GF-D8 (cell line): ENCODE measurements around the gene FHOD3.

ENCODE experiments used
- DNase-seq: peaks from one replicate; lab custom pipeline; 2025; lab: John Stamatoyannopoulos, UW

FHOD3 gene

DNA sequence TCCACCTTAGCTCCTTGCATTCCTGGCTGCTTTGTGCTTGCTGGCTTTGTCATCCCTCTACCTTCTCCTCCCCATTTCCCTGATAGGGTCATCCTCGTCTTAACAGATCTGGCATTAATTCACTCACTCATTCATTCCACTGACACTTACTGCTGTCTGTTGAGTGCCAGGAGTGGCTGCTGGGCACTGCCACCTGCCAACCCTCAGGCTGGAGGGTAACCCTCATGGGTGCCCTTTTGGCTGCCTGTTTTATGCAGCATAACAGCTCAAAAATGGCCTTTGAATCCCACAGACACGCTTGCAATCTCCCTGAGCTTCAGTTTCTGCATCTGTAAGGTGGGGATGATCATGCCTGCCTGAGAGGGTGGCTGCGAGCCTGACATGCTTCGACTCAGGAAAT lies 25.2 kb downstream of the FHOD3 start:
- no peak for DNase-seq

DNA sequence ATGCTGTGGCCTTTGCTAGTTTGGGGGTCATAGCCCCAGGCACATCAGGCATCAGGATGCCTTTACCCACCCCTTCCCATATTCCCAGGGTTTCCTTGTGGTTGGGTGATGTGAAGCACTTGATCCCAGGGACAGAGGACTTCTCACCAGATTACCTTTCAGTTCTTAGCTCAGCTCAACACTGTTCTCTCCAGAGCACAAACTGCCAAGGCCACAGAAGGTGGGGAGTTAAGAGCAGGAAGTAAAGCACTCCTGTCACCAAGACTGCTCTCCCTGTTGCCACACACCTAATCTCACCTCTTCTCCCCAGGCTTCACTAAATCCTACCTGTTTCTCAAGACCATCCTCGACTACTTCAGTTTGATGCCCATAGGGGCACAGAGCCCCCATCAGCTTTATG lies 25.9 kb downstream of the FHOD3 start:
- no peak for DNase-seq

DNA sequence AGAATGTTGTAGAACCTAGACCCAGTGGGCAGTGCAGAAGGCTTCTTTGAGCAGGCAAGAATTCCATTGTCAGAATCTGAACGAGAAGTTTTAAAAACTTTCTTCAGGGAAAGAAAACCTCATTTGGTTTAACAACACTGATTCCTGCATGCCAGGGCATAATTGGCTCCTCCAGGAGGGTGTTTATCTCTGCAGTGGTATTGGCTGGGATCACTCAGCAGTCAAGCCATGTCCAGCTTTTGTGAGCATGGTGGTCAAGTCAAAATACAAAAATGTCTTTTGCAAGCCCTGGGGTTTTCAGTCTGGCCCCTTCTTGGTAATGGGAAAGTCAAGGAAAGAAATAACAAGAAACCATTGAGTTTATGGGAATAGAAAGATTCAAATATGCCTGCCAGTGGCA lies 28.3 kb downstream of the FHOD3 start:
- DNase-seq, result no peak

DNA sequence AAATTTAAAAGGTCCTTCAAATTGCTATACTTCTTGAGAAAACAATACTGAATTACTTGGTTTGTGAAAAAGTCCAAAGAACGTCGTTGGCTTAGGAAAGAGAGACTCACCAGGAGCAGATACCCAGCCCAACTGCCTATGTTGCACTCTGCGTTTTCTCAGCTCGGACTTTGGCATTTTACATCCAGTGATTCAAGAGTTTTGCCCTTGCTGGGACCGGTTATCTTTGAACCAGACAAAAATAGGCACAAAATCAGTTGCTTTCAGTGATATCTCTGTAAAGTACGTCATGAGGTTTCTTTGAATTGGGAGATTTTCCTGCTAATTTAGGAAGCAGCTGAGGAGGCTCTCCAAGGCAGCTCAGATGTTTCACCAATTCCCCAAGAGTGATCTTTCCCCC lies 29.3 kb downstream of the FHOD3 start:
- no peak for DNase-seq

DNA sequence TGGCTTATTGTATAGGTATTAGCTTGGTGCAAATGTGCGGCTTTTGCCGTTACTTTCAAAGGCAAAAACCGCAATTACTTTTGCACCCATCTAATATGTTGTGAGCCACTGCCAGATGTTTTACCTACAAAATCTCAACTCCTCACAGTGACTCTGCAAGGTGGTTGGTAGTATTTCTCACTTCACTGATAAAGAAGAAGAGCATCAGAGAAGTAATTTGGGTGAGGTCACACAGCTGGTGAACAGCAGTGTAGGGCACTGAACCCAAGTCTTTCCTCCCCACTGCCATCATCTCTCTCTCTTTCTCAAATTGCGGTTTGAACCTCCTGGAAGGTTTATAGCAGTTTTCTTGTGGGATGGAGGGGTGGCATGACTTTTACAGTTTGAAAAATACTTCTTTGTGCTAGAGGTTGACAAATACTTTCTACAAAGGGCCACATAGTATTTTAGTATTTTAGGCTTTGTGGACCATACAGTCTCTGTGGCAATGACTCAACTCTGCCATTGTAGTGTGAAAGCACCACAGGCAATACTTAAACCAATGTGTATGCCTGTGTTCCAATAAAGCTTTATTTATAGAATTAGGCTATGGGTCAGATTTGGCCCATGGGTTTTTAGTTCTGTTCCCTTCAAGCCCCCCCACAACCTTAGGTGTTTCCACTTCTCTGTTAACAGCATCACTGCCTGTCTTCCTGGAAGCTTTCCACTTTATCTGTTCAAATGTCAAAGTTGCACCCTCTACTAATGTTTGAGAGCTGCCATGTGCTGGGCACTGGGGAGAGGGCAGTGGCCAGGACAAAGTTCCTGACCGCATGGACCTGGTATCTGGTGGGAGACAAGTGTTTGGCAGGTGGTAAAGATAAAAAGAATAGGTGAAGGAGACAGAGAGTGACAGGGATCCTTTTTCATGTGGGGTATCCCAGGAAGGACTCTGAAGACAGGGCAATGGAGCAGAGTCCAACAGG lies 30.1 kb downstream of the FHOD3 start:
- DNase-seq, result no peak

DNA sequence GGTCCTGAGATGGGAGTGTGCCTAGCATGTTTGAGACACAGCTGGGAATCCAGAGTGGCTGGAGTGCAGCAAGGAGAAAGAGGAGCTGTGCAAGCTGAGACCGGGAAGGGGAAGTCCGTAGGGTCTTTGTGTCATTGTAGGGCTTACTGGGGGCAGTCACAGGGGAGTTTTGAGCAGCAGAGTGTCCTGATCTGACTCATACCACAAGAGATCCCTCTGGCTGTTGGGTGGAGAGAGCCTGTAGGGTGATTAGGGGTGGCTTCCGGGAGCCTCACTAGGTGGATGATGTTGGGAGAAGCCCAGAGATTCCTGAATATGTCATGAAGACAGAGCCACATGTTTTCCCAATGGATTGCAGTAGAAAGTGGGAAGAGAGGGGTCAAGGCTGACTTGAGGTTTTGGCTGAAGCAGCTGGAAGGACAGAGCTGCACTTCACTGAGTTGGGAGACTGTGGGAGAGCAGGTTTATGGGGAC lies 30.9 kb downstream of the FHOD3 start:
- no peak for DNase-seq

DNA sequence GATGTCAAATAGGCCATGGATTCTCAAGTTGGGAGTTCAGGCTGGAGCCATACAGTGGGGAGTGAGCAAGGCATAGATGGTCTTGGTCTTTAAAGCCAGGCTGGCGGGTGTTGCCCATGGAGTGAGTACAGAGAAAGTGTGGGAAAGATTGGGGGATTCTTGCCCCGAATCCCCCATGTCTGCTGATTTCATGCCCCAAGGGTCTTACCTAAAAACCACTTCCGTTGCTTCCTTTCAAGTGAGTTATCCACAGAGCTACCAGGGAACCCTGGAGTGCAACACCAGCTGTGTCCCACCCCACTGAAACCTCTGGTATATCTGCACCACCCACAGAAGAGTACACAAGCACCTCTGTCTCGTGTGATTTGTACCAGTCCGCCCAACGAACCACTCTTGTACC lies 31.4 kb downstream of the FHOD3 start:
- DNase-seq, result no peak

DNA sequence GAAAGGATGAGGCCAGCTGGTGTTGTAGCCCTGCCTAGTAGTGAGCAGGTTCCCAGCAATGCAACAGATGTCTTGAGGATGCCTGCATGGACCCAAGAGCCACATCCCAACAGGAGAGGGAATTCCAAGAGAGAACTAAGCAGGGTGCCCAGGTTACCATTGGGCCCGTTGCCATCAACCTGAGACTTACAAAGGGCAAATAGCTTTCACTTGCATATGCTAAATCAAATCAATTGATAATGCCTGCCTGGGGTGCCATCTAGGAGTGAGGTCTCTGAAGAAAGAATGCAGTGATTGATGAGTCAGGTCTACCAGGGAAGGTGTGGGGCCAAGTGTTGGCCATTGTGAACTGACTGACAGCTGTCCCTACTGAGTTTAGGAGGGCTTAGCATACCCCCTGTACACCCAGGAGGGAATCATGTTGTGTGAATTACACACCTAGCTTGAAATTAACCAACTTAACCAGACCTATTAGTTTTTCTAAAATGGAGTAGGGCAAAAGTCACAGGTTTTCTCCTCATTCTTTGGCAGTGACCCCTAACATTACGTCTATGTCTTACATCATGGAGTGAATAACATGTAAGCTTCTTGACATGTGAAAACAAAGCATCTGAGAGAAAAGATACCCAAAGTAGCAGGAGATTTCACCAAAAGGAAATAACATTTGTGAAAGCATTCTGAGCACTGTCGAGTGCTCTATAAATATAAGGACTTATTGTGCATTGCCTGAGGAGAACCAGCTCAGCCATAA lies 32.3 kb downstream of the FHOD3 start:
- DNase-seq, result no peak

DNA sequence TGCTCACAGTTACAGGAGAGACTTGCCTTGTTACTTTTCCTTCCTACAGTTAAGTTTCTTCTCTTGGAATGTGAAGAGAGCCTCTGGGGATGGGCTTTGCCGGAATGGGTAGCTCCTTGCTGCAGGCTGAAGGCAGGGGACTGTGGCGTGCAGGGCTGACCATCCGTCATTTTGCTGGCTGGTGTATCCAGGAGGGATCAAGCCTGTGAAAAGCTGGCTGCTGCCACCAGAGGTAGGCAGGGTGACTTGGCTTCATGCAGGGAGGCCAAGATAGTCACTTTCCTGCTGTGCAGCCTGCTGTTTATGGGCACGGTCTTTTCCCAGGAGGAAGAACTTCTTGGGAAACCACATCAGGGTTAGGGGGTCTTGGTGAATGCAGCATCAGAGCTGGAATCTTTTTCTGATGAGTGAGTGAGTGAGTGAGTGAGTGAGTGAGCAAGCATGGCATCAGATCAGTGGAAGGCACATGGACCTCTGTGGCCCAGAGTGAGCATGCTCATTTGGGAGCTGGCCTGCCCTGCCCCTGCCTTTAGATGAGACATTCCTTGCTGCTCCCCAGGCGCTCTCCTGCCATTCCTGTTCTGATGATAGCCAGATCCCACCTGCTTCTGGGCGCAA lies 33.0 kb downstream of the FHOD3 start:
- no peak for DNase-seq

DNA sequence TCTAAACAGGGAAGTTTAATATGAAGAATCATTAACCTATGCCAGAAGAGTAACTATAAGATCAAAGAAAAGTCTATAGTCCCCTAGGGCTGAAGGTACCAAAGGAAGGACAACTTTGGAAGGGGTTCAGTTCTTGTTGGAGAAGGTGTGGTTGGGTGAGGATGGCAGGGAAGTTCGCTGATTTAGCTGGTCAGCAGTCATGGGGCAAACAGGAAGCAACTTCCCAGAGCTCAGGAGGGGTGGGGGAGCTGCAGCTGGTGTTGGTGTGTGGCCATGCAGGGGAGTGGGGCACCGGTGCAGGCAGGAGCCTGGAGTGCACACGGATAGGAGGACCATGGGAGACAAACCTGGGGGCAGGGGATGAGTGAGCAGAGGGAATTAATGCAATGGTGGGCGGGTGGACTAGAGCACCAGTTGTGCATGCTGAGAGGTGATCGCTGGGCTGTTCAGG lies 34.0 kb downstream of the FHOD3 start:
- no peak for DNase-seq

DNA sequence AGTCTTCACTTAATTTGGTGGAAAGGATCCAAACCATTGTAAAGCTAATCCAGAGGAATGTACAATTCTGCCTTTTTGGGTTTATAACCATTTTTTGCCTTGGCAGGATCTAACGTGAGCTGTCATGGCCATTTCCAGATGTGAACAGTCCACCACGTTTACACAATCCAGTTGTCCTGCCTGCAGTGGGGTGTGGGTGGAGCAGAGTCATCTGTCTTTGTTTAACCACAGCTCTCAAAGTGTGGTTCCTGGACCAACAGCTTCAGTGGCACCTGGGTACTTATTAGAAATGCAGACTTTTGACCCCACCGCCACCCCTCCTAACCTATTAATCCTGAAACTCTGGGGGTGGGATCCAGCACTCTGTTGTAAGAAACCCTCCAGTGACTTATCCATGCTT lies 35.9 kb downstream of the FHOD3 start:
- no peak for DNase-seq

DNA sequence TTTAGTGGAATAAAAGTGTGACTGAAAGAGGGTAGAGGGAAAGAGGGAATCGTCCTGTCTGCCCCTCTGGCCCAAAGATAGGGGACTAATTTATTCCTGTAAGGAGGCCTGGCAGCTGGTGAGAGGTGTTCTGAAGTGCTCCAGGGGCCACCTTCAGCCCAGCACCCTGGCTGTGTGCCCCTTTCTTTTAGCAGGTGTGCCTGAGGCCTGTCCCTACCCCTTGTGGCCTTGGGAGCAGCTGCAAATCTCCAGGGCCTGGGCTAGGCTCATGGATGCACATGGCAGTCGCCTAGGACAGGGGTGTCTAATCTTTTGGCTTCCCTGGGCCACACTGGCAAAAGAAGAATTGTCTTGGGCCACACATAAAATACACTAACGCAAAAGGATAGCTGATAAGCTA lies 37.3 kb downstream of the FHOD3 start:
- no peak for DNase-seq

DNA sequence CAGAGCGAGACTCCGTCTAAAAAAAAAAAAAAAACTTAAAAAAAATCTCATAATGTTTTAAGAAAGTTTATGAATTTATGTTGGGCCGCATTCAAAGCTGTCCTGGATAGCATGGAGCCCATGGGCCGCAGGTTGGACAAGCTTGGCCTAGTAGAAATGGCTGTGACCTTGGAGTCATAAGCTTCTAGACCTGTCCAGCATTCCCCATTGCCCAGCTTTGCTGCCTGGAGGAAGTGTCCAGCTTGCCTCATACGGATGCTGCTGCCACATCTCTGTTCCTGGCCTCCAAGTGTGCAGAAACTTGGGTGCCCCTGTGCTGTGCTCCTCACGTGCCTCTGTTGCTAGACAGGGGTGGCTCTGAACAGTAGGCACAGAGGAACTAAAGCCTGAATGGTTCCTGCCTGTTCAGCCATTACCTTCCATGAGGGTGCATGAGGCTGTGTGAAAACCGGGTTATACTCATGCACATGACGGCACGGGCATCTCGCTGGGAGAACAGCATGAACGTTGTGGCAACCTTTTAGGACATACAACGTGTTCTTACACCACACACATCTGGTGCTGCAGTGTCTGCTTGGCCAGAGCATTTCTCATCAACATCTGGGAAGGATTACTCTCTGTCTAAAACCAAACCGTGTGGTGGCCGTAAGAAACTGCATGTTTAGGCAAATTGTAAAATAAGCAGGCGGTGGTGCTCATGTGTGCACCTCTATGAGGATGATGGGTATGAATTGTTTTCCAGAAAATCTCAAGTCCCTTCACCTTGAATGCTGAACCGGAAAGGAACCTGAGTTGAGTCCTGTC lies 38.2 kb downstream of the FHOD3 start:
- DNase-seq, result no peak

DNA sequence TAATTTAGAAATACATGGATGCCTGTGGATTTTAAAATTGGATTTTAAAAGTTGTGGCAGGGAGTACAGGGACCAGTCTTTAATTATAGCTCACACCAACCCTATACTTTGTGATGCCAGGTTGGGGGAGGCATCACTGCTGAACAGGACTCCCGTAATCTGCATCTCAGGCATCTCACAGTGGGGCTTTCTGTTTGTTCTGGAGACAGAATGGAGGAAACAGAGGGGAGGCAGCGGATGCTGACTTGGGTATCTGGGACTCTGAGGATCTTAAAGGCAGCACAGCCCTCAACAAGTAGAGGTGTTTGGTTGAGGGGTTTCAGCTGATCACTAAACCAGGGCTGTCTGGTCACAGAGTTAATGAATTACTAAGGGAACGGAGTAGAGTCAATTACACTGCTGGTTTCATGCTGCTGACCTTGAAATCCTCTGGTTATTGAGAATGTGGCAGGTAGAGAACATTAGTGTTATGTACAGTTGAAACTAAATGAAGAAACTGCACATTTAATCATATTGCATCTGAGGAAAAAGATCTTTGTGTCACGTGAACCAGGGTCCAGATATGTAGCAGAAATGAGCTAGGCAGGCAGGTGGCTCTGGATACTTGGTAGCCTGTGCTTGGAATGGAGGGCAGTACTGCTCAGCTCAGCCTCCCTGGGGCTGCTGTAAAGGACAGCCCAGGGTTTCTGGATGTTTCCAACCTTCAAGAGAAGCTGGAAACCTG lies 40.3 kb downstream of the FHOD3 start:
- no peak for DNase-seq

DNA sequence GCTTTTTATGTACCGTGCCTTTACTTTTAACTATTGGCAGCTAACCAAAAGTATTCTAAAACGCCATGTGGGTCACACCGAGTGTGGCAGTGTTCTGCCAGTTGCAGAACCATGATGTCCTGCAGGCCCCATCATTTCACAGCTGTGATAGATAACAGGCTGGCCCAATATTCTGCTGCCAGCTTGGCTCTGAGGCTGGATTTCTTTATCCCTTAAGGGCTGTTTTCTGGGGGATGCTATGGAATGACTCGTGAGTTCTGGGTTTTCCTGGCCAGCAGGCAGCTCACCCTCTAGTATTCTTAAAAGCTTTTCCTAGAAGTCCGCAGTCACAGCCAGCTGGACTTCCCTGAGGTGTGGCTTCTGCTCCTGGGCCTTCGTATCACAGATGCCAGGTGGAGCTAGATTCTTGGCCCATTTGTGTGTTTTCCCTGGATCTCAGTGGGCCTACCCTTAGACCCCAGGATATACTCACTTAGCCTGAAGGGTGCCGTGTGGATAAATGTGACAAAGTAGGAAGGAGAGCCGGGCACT lies 41.0 kb downstream of the FHOD3 start:
- DNase-seq, result no peak

DNA sequence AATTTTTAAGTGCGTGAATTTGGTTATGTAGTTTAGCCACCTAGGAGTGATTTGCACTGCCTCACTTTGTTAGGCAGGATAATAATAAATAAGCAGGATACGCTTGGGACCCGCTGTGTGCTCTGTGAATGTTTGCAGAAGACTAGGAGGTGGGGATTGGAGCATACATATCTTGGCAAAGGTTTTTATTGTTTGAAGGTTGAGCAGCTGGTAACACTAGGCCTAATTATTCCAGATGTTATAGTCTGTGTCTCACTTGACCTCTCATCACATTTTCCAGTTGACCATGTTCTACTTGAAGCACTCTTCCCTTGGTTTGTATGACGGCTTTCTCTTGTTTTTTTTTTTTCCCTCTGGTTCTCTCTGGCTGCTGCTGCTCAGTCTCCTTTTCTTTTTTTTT lies 42.7 kb downstream of the FHOD3 start:
- DNase-seq, result no peak

DNA sequence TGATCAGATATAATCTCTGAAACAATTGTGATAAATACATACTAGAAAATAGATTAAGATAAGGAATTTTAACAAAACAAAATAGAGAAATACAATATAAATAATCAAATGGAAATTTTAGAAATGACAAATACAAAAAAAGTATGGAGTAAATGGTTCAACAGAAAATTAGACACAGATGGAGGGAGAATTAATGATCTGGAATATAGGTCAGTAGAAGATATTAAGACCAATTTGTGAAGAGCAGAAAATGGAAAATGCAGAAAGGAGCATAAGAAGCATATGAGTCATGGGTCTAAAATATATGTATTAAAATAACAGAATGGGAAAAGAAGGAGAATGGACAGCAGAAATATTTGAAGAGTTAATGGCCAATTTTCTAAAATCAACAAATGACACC lies 44.4 kb downstream of the FHOD3 start:
- DNase-seq, result no peak

DNA sequence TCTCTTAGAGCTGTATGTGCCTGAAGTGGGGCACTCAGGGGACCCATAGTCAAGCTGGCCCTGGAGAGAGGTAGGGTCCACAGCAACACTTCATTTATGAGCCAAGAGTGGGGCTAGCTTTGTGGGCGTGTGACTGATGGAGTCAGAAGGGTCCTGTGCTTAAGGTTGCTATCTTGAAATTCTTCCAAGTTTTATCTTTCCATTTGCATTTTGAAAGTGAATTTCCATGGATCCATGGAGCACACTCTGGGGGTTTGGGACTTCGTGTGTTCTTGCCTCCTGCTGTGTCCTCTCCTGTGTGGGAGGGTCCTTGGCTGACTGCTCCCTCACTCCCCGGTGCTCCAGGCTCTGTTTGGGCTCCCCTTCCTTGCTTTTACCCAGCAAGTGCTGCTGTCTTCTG lies 50.8 kb downstream of the FHOD3 start:
- no peak for DNase-seq

DNA sequence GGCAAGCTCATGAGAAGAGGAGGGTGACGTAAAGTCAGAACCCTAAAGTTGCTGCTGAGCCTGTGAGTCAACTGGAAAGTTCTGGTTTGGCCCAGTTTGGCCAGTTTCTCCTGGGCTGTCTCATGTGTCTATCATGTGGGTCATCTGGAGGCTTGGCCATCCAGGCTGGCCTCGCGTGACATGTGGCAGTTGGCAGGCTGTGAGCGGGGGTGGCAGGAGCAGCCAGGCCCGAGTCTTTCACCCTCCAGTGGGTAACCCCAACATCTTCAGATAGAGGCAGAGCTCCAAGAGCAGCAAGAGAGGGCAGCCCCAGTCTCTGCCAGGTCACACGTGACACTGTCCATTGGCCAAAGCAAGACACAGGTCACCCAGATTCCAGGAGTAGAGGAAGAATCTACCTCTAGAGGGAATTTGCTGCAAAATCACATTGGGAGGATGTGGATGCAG lies 51.5 kb downstream of the FHOD3 start:
- no peak for DNase-seq

DNA sequence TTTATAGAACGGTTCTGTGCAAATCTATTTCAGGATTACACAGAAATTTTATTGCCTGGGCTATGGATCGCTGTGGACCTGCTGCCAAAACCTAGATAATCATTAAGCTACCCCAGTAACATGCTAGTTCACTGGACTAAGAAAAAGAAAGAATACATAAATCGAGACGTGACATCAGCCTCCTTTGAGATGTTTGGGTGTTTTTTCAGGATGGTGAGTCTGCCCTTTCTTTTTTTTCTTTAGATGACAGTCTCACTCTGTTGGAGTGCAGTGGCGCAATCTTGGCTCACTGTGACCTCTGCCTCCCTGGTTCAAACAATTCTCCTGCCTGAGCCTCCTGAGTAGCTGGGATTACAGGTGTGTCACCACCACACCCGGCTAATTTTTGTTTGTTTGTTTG lies 52.0 kb downstream of the FHOD3 start:
- no peak for DNase-seq

DNA sequence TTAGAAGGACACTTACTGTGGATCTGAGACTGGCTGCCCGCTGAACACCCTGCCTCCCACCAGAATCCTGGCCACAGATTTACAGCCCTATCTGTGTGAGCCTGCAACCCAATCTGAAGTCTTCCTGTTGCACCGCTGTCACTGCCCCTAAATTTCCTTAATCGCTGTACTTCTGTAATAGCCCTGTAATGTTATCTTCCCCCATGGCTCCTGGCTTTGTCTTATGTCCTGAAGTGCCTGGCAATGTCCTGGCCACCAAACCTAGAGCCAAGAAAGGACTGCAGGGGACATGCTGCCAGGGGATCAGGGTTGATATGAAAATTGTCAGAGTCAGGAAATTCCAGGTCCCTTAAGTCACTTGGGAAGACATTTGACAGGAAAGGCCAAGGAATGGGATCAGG lies 52.7 kb downstream of the FHOD3 start:
- DNase-seq, result no peak
